Neural cell (in vitro differentiated cells): ENCODE measurements around the gene HIC1. TPM values are rescaled to one million over a fixed set of nuclear protein-coding genes. Genes with fewer than 3 reads are reported as not detected.

Experiments
- H2AFZ ChIP-seq: fragments of 200-600, 300-800 bp; sonication (generic), shearing (Covaris generic); 2 replicates; pipeline ENCODE4 v1.6.0; 2014; ENCODE audit warnings: low read depth, mild to moderate bottlenecking, antibody characterized with exemption, low read length, moderate library complexity
- H3F3A ChIP-seq: fragments of 200-600 bp; shearing (Covaris generic); 2 replicates; pipeline ENCODE4 v1.6.1; 2016; ENCODE audit warnings: mild to moderate bottlenecking, moderate library complexity, mixed read lengths, antibody characterized with exemption, low read length; ENCODE audit not compliant: insufficient read depth, poor library complexity, severe bottlenecking
- H3K27ac ChIP-seq: fragments of 200-600, 300-800 bp; sonication (generic), shearing (Covaris generic); 2 replicates; pipeline ENCODE4 v1.5.1; 2014; ENCODE audit warnings: mild to moderate bottlenecking, low read length, moderate library complexity
- H3K27me3 ChIP-seq: fragments of 300-800, 200-600 bp; sonication (generic), shearing (Covaris generic); 2 replicates; pipeline ENCODE4 v1.6.0; 2014; ENCODE audit warnings: mild to moderate bottlenecking, low read depth, low read length, moderate library complexity; ENCODE audit not compliant: insufficient read depth
- H3K36me3 ChIP-seq: fragments of 300-800, 200-600 bp; sonication (generic), shearing (Covaris generic); 2 replicates; pipeline ENCODE4 v1.5.1; 2014; ENCODE audit warnings: mild to moderate bottlenecking, antibody characterized with exemption, low read length, moderate library complexity; ENCODE audit not compliant: insufficient read depth
- H3K4me2 ChIP-seq: fragments of 300-800, 200-600 bp; sonication (generic), shearing (Covaris generic); 2 replicates; pipeline ENCODE4 v1.6.0; 2014; ENCODE audit warnings: mild to moderate bottlenecking, low read length
- H3K4me3 ChIP-seq: fragments of 300-800, 200-600 bp; sonication (generic), shearing (Covaris generic); 2 replicates; pipeline ENCODE4 v1.5.1; 2014; ENCODE audit warnings: mild to moderate bottlenecking, low read length, moderate library complexity
- H3K79me2 ChIP-seq: fragments of 200-600 bp; shearing (Covaris generic); replicated peaks from 2 replicates; pipeline ENCODE4 v1.6.0; 2014; ENCODE audit warnings: mild to moderate bottlenecking, low read length, moderate library complexity; ENCODE audit not compliant: insufficient read depth
- H3K9ac ChIP-seq: fragments of 300-800, 200-600 bp; sonication (generic), shearing (Covaris generic); 2 replicates; pipeline ENCODE4 v1.6.1; 2016; ENCODE audit warnings: mild to moderate bottlenecking, low read length, mixed read lengths
- H3K9me2 ChIP-seq: fragments of 200-600 bp; shearing (Covaris generic); 2 replicates; pipeline ENCODE4 v1.6.1; 2016; ENCODE audit warnings: mild to moderate bottlenecking, low read length, mixed read lengths; ENCODE audit not compliant: insufficient read depth
- H3K9me3 ChIP-seq: fragments of 200-600, 300-800 bp; sonication (generic), shearing (Covaris generic); 2 replicates; pipeline ENCODE4 v1.6.1; 2016; ENCODE audit warnings: mild to moderate bottlenecking, mixed run types, low read length, moderate library complexity, mixed read lengths
- H4K20me1 ChIP-seq: fragments of 200-600 bp; shearing (Covaris generic); 2 replicates; pipeline ENCODE4 v1.6.1; 2016; ENCODE audit warnings: mild to moderate bottlenecking, mixed run types; ENCODE audit not compliant: insufficient read depth
- EP300 ChIP-seq: fragments of 450-650 bp; conservative IDR thresholded peaks from 2 replicates; pipeline ENCODE4 v1.6.1; 2014; ENCODE audit warnings: antibody characterized with exemption, mild to moderate bottlenecking, moderate library complexity; ENCODE audit not compliant: poor library complexity, severe bottlenecking
- EZH2 ChIP-seq: fragments of 200-600, 300-800 bp; shearing (Covaris generic), sonication (generic); IDR thresholded peaks from 2 replicates; pipeline ENCODE4 v1.6.1; 2014; ENCODE audit warnings: antibody characterized with exemption, low read length, borderline replicate concordance, mild to moderate bottlenecking; ENCODE audit not compliant: insufficient read depth, poor library complexity, severe bottlenecking
- MXI1 ChIP-seq: fragments of 450-650 bp; conservative IDR thresholded peaks from 2 replicates; pipeline ENCODE4 v1.6.1; 2014; ENCODE audit warnings: antibody characterized with exemption, mild to moderate bottlenecking; ENCODE audit not compliant: poor library complexity, severe bottlenecking
- POLR2AphosphoS5 ChIP-seq: IDR thresholded peaks from 2 replicates; pipeline ENCODE4 v1.6.1; 2012
- RAD21 ChIP-seq: fragments of 450-650 bp; conservative IDR thresholded peaks from 2 replicates; pipeline ENCODE4 v1.6.1; 2014; ENCODE audit warnings: antibody characterized with exemption, mild to moderate bottlenecking, moderate library complexity
- SMC3 ChIP-seq: fragments of 450-650 bp; conservative IDR thresholded peaks from 2 replicates; pipeline ENCODE4 v1.6.1; 2014; ENCODE audit warnings: antibody characterized with exemption, mild to moderate bottlenecking, moderate library complexity; ENCODE audit not compliant: poor library complexity
- TAF1 ChIP-seq: IDR thresholded peaks from 2 replicates; pipeline ENCODE4 v1.6.1; 2012; ENCODE audit warnings: low read depth
- polyA plus RNA-seq: library from polyadenylated mRNA; depleted of rRNA; stranded (reverse); fragments of >200 nt; gene quantifications from 2 replicates; pipeline ENCODE4 v1.2.3, GENCODE V29; 2014
- TF ChIP-seq, protein P1 (sequence below): IDR thresholded peaks from 2 replicates; pipeline ENCODE4 v1.6.1; 2012; ENCODE audit warnings: borderline replicate concordance
- TF ChIP-seq, protein P2 (sequence below): fragments of 450-650 bp; IDR thresholded peaks from 2 replicates; pipeline ENCODE4 v1.5.1; 2014; ENCODE audit warnings: antibody characterized with exemption, mild to moderate bottlenecking, moderate library complexity; ENCODE audit not compliant: poor library complexity, severe bottlenecking

Gene HIC1
- polyA plus RNA-seq, 1 donor from 2014 or later, result 2.8 TPM

DNA sequence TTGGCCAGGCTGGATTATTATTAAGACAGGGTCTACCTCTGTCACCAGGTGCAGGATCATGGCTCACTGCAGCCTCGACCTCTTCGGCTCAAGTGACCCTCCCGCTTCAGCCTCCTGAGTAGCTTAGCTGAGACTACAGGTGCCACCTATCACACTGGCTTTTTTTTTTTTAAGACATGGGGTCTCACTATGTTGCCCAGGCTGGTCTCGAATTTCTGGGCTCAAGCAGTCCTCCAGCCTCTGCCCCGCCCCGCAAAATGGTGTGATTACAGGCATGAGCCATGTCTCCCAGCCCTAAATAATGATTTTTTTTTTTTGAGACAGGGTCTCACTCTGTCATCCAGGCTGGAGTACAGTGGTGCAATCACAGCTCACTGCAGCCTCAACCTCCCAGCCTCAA is 7.3 kb upstream of the HIC1 start:
- Histone ChIP-seq H3K36me3 (no peaks in the 10 kb centered on the region), H3K27ac (no peak overlapping the region), H3K79me2 (peaks cover 3% of the 10 kb centered on the region), H3K9ac (no peak overlapping the region), H3K4me3 (no peak overlapping the region), H3K9me2 (no peaks in the 10 kb centered on the region), H3K9me3 (no peaks in the 10 kb centered on the region), H3K27me3 (peaks cover 17% of the 10 kb centered on the region), H4K20me1 (no peaks in the 10 kb centered on the region), H3F3A (peaks cover 2% of the 10 kb centered on the region), H2AFZ (no peak overlapping the region), H3K4me2 (no peak overlapping the region)
- TF ChIP-seq EP300, result no peak
- TF ChIP-seq, protein P1, sequence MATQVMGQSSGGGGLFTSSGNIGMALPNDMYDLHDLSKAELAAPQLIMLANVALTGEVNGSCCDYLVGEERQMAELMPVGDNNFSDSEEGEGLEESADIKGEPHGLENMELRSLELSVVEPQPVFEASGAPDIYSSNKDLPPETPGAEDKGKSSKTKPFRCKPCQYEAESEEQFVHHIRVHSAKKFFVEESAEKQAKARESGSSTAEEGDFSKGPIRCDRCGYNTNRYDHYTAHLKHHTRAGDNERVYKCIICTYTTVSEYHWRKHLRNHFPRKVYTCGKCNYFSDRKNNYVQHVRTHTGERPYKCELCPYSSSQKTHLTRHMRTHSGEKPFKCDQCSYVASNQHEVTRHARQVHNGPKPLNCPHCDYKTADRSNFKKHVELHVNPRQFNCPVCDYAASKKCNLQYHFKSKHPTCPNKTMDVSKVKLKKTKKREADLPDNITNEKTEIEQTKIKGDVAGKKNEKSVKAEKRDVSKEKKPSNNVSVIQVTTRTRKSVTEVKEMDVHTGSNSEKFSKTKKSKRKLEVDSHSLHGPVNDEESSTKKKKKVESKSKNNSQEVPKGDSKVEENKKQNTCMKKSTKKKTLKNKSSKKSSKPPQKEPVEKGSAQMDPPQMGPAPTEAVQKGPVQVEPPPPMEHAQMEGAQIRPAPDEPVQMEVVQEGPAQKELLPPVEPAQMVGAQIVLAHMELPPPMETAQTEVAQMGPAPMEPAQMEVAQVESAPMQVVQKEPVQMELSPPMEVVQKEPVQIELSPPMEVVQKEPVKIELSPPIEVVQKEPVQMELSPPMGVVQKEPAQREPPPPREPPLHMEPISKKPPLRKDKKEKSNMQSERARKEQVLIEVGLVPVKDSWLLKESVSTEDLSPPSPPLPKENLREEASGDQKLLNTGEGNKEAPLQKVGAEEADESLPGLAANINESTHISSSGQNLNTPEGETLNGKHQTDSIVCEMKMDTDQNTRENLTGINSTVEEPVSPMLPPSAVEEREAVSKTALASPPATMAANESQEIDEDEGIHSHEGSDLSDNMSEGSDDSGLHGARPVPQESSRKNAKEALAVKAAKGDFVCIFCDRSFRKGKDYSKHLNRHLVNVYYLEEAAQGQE, result no peak
- no peak for TF ChIP-seq RAD21

DNA sequence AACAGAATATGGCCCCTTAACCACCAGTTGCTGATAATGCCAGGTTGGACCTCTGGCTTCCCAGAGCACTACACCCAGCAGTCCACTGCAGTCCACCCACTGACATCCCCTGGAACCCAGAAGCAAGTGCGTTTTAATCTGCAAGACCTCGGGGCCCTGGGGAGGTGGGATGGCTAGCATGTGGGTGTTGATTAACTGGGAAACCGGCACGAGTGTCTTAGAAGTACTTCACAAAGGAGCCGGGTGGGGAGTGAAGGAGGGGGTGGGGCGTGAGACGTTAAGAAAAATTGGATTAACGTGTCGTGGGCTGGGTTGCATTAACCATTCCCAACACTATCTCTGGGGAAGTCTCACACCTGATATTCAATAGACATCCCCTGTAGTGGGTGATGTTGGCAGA is 6.1 kb upstream of the HIC1 start:
- H3K27ac ChIP-seq, result no peak overlapping the region

More for the DNA sequence above, 6.1 kb upstream of the HIC1 start:
- Histone ChIP-seq H3K36me3 (no peaks in the 10 kb centered on the region), H2AFZ (no peak overlapping the region), H3F3A (no peaks in the 10 kb centered on the region), H3K79me2 (peaks cover 3% of the 10 kb centered on the region), H3K9ac (peak overlapping the region; percentile 71), H3K4me2 (peak overlapping the region; percentile 100), H3K27me3 (peaks cover 24% of the 10 kb centered on the region), H4K20me1 (no peaks in the 10 kb centered on the region), H3K9me3 (no peaks in the 10 kb centered on the region), H3K9me2 (no peaks in the 10 kb centered on the region), H3K4me3 (peak overlapping the region; percentile 85)
- TF ChIP-seq POLR2AphosphoS5 (no peak), EZH2 (no peak), TAF1 (no peak), SMC3 (no peak), EP300 (no peak), RAD21 (no peak), MXI1 (no peak)
- TF ChIP-seq, protein P2, sequence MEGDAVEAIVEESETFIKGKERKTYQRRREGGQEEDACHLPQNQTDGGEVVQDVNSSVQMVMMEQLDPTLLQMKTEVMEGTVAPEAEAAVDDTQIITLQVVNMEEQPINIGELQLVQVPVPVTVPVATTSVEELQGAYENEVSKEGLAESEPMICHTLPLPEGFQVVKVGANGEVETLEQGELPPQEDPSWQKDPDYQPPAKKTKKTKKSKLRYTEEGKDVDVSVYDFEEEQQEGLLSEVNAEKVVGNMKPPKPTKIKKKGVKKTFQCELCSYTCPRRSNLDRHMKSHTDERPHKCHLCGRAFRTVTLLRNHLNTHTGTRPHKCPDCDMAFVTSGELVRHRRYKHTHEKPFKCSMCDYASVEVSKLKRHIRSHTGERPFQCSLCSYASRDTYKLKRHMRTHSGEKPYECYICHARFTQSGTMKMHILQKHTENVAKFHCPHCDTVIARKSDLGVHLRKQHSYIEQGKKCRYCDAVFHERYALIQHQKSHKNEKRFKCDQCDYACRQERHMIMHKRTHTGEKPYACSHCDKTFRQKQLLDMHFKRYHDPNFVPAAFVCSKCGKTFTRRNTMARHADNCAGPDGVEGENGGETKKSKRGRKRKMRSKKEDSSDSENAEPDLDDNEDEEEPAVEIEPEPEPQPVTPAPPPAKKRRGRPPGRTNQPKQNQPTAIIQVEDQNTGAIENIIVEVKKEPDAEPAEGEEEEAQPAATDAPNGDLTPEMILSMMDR, result no peak
- TF ChIP-seq, protein P1, result no peak
